ENCODE measurements around the gene OGFOD3. TPM values are rescaled to one million over a fixed set of nuclear protein-coding genes. Genes with fewer than 3 reads are reported as not detected.

Gene OGFOD3
- total RNA-seq, 4 donors from 2014 or later = 15.0 to 44.4 (median 24.8) TPM

DNA sequence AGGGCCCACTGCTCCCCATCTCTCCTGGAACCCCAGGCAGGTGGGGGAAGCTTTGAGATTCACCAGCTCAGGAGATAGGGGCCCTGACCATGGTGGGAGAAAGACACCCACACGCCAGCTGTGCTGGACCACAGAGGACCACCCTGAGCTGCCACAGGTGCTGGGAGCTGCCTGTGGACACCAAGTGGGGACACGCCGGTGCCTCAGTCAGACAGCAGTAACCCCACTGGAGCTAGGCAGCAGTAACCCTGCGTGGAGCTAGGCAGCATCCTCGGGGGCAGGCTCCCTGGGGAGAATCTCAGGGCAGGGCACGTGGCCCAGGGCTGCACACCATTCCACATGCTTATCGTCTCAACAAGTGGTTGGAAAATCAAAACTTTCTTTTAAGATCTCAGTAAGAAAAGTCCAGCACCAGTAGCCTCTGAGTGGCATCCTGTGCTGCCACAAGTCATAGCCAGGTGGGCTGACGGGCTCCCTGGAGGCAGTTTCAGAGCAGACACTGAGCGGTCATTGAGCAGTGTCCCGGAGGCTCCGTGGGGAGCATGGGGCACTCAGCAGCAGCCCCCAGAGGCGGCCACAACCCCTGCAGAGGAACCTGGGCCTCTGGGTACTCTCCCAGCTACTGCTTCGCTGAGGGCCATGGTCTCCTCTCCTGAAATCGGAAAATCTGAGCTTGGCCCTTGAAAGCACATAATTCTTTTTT, 8.2 kb downstream of the OGFOD3 start:
- Histone ChIP-seq H3K27ac (no peak overlapping the region), H3K4me1 (no peaks in the 10 kb centered on the region), H3K4me3 (no peak overlapping the region), H3K27me3 (no peaks in the 10 kb centered on the region), H3K9me3 (no peaks in the 10 kb centered on the region), H3K36me3 (no peaks in the 10 kb centered on the region)
- TF ChIP-seq POLR2A (IDR thresholded peaks at IDR 0.05) = no peak
- TF ChIP-seq CTCF (IDR thresholded peaks at IDR 0.05) = no peak
- DNase-seq = no peak
- intact Hi-C loops (cut with DNase I; ENCODE audit: low total_unique reads) = no loop called here

DNA sequence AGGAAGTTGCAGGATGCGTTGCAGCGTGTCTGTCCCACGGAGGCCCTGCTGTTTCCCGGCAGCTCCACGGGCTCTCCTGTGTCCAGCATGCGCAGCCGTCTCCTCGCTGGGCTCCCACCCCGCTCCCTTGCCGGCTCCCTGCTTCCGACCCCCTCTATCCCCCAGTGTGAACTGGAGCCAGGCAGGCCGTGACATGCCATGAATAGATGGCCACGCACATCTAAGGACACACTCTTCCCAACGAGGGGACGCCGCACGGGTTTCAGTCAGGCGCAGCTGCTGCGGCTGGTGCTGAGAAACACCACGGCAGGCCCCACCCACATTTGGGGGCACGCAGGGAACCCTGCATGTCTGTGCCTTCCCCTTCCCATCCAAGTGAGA, 9.5 kb downstream of the OGFOD3 start:
- H3K36me3 ChIP-seq = no peaks in the 10 kb centered on the region
- no peaks in the 10 kb centered on the region for H3K4me1 ChIP-seq
- no peak overlapping the region for H3K4me3 ChIP-seq
- TF ChIP-seq CTCF (IDR thresholded peaks at IDR 0.05) (no peak), POLR2A (IDR thresholded peaks at IDR 0.05) (no peak)
- H3K9me3 ChIP-seq = no peaks in the 10 kb centered on the region
- no peak overlapping the region for H3K27ac ChIP-seq
- no peaks in the 10 kb centered on the region for H3K27me3 ChIP-seq
- DNase-seq = no peak
- intact Hi-C loops (cut with DNase I; ENCODE audit: low total_unique reads) = no loop called here

GRCh38 chr17:82408288-82408937, 10.0 kb downstream of the OGFOD3 start:
- no peaks in the 10 kb centered on the region for H3K9me3 ChIP-seq
- no peaks in the 10 kb centered on the region for H3K36me3 ChIP-seq
- no peak for DNase-seq
- intact Hi-C loops (cut with DNase I; ENCODE audit: low total_unique reads) = no loop called here
- H3K27ac ChIP-seq = no peak overlapping the region
- no peaks in the 10 kb centered on the region for H3K4me1 ChIP-seq
- TF ChIP-seq CTCF (IDR thresholded peaks at IDR 0.05) (no peak), POLR2A (IDR thresholded peaks at IDR 0.05) (no peak)
- no peaks in the 10 kb centered on the region for H3K27me3 ChIP-seq
- no peak overlapping the region for H3K4me3 ChIP-seq

- Histone ChIP-seq H3K4me3 (no peak overlapping the region), H3K36me3 (no peaks in the 10 kb centered on the region), H3K4me1 (no peaks in the 10 kb centered on the region), H3K27ac (no peak overlapping the region), H3K27me3 (no peaks in the 10 kb centered on the region), H3K9me3 (no peaks in the 10 kb centered on the region)
- no peak for TF ChIP-seq POLR2A (IDR thresholded peaks at IDR 0.05)
- TF ChIP-seq CTCF (IDR thresholded peaks at IDR 0.05) = no peak
- intact Hi-C loops (cut with DNase I; ENCODE audit: low total_unique reads) = no loop called here
- no peak for DNase-seq
Measured at GRCh38 chr17:82407255-82407654, 11.1 kb downstream of the OGFOD3 start.

- no peak overlapping the region for H3K4me3 ChIP-seq
- intact Hi-C loops (cut with DNase I; ENCODE audit: low total_unique reads) = no loop called here
- no peaks in the 10 kb centered on the region for H3K27me3 ChIP-seq
- H3K36me3 ChIP-seq = no peaks in the 10 kb centered on the region
- DNase-seq = no peak
- TF ChIP-seq POLR2A (IDR thresholded peaks at IDR 0.05) (no peak), CTCF (IDR thresholded peaks at IDR 0.05) (no peak)
- H3K9me3 ChIP-seq = no peaks in the 10 kb centered on the region
- H3K4me1 ChIP-seq = no peaks in the 10 kb centered on the region
- no peak overlapping the region for H3K27ac ChIP-seq
Measured at GRCh38 chr17:82406131-82406671, 12.2 kb downstream of the OGFOD3 start.
